Astrocyte (in vitro differentiated cells and primary cell): Measurements from ENCODE around the gene BORCS5. TPM values are rescaled to one million over a fixed set of nuclear protein-coding genes. Genes with fewer than 3 reads are reported as not detected.

Experiments used
- DNase-seq: peaks from one replicate; pipeline ENCODE4 v3.0.0-alpha.2; 2010; ENCODE audit warnings: low read depth
- FAIRE-seq: peaks from 2 replicates; lab custom pipeline; 2011; peaks lifted over from hg19 to GRCh38; lab: Jason Lieb, UNC
- H2AFZ ChIP-seq: 2 replicates; pipeline ENCODE4 v1.6.0; 2012; ENCODE audit warnings: low read depth, low read length, inconsistent platforms
- H3K27ac ChIP-seq: 2 replicates; pipeline ENCODE4 v1.5.1; 2011; ENCODE audit warnings: low read depth, low read length, inconsistent platforms
- H3K27me3 ChIP-seq: 2 replicates; pipeline ENCODE4 v1.6.0; 2011; ENCODE audit warnings: low read length, inconsistent platforms; ENCODE audit not compliant: insufficient read depth
- H3K36me3 ChIP-seq: 2 replicates; pipeline ENCODE4 v1.5.1; 2011; ENCODE audit warnings: low read length, inconsistent platforms; ENCODE audit not compliant: insufficient read depth
- H3K4me1 ChIP-seq: 2 replicates; pipeline ENCODE4 v1.5.1; 2011; ENCODE audit warnings: low read length, inconsistent platforms; ENCODE audit not compliant: insufficient read depth
- H3K4me2 ChIP-seq: 2 replicates; pipeline ENCODE4 v1.6.0; 2012; ENCODE audit warnings: low read length, inconsistent platforms
- H3K4me3 ChIP-seq: 2 replicates; pipeline ENCODE4 v1.5.1; 2011; ENCODE audit warnings: low read depth, mild to moderate bottlenecking, low read length, inconsistent platforms; ENCODE audit not compliant: insufficient read depth
- H3K79me2 ChIP-seq: 2 replicates; pipeline ENCODE4 v1.6.0; 2012; ENCODE audit warnings: mild to moderate bottlenecking, low read length, inconsistent platforms; ENCODE audit not compliant: insufficient read depth
- H3K9ac ChIP-seq: 2 replicates; pipeline ENCODE4 v1.6.0; 2012; ENCODE audit warnings: mild to moderate bottlenecking, low read length, inconsistent platforms
- H3K9me3 ChIP-seq: 2 replicates; pipeline ENCODE4 v1.5.1; 2012; ENCODE audit warnings: low read depth, mild to moderate bottlenecking, low read length, inconsistent platforms; ENCODE audit not compliant: insufficient read depth
- H4K20me1 ChIP-seq: 2 replicates; pipeline ENCODE4 v1.6.0; 2012; ENCODE audit warnings: low read length, inconsistent platforms; ENCODE audit not compliant: insufficient read depth
- H3K27ac Mint-ChIP-seq: one replicate; pipeline ENCODE4 v1.8.0; 2021; ENCODE audit warnings: mild to moderate bottlenecking, mixed read lengths; ENCODE audit not compliant: unreplicated experiment
- H3K27me3 Mint-ChIP-seq: one replicate; pipeline ENCODE4 v1.8.0; 2021; ENCODE audit warnings: low read depth, mixed read lengths; ENCODE audit not compliant: unreplicated experiment
- H3K36me3 Mint-ChIP-seq: one replicate; pipeline ENCODE4 v1.8.0; 2021; ENCODE audit warnings: low read depth, mixed read lengths; ENCODE audit not compliant: unreplicated experiment
- H3K4me1 Mint-ChIP-seq: one replicate; pipeline ENCODE4 v1.8.0; 2021; ENCODE audit warnings: low read depth, mixed read lengths; ENCODE audit not compliant: unreplicated experiment
- H3K4me3 Mint-ChIP-seq: one replicate; pipeline ENCODE4 v1.8.0; 2021; ENCODE audit warnings: mild to moderate bottlenecking, moderate library complexity, mixed read lengths; ENCODE audit not compliant: unreplicated experiment
- H3K9me3 Mint-ChIP-seq: one replicate; pipeline ENCODE4 v1.8.0; 2021; ENCODE audit warnings: mild to moderate bottlenecking, mixed read lengths; ENCODE audit not compliant: unreplicated experiment
- EZH2 ChIP-seq: IDR thresholded peaks from 2 replicates; pipeline ENCODE4 v1.6.1; 2012; ENCODE audit warnings: mild to moderate bottlenecking, low read length, inconsistent platforms; ENCODE audit not compliant: insufficient read depth
- total RNA-seq: library from RNA; stranded (reverse); gene quantifications from 2 replicates; pipeline ENCODE4 v1.2.1, GENCODE V29; 2021
- TF ChIP-seq, protein P1 (sequence below): IDR thresholded peaks from 2 replicates; pipeline ENCODE4 v1.5.1; 2011; ENCODE audit warnings: low read depth, mild to moderate bottlenecking, inconsistent platforms, low read length, moderate library complexity; ENCODE audit not compliant: insufficient read depth

BORCS5 gene
- total RNA-seq, 1 donor from 2014 or later, result 8.1 TPM

DNA sequence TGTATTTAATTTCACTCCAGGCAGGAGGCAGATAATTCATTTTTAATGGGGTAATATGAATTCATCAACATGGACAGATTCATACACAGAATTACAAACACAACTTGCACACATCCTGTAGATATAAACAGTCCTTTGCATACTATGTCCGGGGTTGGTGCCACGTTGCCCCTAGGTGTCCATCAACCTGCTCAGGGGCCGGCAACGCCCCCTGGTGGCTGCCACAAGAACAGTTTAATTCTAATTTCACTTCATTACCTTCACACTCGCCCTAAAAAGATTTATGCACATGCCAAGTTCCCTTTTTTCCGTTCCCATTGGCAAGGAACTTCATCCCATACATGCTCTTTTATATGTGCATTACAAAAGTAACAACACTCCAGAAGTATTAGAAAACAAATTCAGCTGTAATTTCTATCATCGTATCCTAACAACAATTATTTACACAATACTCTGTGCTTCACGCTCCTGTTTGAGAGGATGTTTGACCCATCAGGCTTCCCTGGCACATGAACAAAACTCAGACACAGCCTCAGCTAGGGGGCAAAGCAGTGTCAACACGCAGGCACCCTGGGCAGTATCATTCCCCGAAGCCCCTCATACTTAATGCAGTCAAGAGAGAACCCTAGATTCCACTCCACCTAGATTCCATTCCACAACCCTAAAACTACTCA is 22.4 kb upstream of the BORCS5 start:
- Mint-ChIP-seq H3K9me3 (no peaks in the 10 kb centered on the region), H3K4me1 (peaks cover 12% of the 10 kb centered on the region), H3K27me3 (no peaks in the 10 kb centered on the region), H3K27ac (no peak overlapping the region), H3K4me3 (no peak overlapping the region), H3K36me3 (no peaks in the 10 kb centered on the region)
- Histone ChIP-seq H3K79me2 (no peaks in the 10 kb centered on the region), H3K4me1 (peaks cover 18% of the 10 kb centered on the region), H3K4me2 (peak overlapping the region; percentile 23), H3K4me3 (no peak overlapping the region), H3K9me3 (no peaks in the 10 kb centered on the region), H3K36me3 (no peaks in the 10 kb centered on the region), H3K27me3 (no peaks in the 10 kb centered on the region), H3K9ac (no peak overlapping the region), H3K27ac (no peak overlapping the region), H2AFZ (no peak overlapping the region), H4K20me1 (no peaks in the 10 kb centered on the region)
- TF ChIP-seq, protein P1, sequence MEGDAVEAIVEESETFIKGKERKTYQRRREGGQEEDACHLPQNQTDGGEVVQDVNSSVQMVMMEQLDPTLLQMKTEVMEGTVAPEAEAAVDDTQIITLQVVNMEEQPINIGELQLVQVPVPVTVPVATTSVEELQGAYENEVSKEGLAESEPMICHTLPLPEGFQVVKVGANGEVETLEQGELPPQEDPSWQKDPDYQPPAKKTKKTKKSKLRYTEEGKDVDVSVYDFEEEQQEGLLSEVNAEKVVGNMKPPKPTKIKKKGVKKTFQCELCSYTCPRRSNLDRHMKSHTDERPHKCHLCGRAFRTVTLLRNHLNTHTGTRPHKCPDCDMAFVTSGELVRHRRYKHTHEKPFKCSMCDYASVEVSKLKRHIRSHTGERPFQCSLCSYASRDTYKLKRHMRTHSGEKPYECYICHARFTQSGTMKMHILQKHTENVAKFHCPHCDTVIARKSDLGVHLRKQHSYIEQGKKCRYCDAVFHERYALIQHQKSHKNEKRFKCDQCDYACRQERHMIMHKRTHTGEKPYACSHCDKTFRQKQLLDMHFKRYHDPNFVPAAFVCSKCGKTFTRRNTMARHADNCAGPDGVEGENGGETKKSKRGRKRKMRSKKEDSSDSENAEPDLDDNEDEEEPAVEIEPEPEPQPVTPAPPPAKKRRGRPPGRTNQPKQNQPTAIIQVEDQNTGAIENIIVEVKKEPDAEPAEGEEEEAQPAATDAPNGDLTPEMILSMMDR, result peak; percentile 69
- no peak for TF ChIP-seq EZH2
- FAIRE-seq (no peak), DNase-seq (peak; percentile 27)

DNA sequence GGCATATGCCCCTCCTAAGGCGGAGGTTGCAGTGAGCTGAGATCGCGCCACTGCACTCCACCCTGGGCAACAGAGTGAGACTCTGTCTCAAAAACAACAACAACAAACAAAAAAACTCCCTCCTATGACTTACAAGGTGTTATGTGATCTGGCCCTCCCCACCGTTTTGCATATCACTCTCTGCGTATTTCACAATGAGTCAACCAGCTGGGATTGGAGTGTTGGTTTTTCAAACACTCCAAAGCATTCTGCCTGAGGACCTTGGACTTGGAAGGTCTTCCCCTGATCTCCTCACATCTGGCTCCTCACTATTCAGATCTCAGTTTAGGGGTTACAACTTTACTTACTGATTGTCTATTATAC is 20.8 kb upstream of the BORCS5 start:
- Histone ChIP-seq H4K20me1 (no peaks in the 10 kb centered on the region), H3K36me3 (no peaks in the 10 kb centered on the region), H3K4me3 (no peak overlapping the region), H3K9me3 (no peaks in the 10 kb centered on the region), H3K27me3 (no peaks in the 10 kb centered on the region), H3K4me2 (no peak overlapping the region), H3K27ac (no peak overlapping the region), H2AFZ (no peak overlapping the region), H3K79me2 (no peaks in the 10 kb centered on the region), H3K4me1 (peaks cover 18% of the 10 kb centered on the region), H3K9ac (no peak overlapping the region)
- Mint-ChIP-seq H3K4me3 (no peak overlapping the region), H3K9me3 (no peaks in the 10 kb centered on the region), H3K27me3 (no peaks in the 10 kb centered on the region), H3K4me1 (peaks cover 11% of the 10 kb centered on the region), H3K36me3 (no peaks in the 10 kb centered on the region), H3K27ac (no peak overlapping the region)
- DNase-seq (peak; percentile 78), FAIRE-seq (no peak)
- no peak for TF ChIP-seq EZH2
- TF ChIP-seq, protein P1, result no peak

DNA sequence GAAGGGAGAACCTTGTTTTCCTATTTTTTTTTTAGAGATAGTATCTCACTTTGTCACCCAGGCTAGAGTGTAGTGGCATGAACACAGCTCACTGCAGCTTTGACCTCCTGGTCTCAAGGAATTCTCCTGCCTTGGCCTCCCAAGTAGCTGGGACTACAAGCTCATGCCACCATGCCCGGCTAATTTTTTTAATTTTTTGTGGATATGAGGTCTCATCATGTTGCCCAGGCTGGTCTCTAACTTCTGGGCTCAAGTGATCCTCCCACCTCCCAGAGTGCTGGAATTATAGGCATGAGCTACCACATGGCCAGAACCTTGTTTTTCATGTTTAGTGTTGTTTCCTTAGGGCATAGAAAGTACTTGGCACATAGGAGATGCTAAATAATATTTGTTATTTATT is 20.4 kb upstream of the BORCS5 start:
- H3K36me3 ChIP-seq, result no peaks in the 10 kb centered on the region
- Mint-ChIP-seq H3K27ac (no peak overlapping the region), H3K4me3 (no peak overlapping the region), H3K27me3 (no peaks in the 10 kb centered on the region), H3K36me3 (no peaks in the 10 kb centered on the region), H3K4me1 (peaks cover 6% of the 10 kb centered on the region), H3K9me3 (no peaks in the 10 kb centered on the region)
- DNase-seq, result no peak
- no peaks in the 10 kb centered on the region for H3K79me2 ChIP-seq
- H3K4me3 ChIP-seq, result no peak overlapping the region
- no peaks in the 10 kb centered on the region for H3K9me3 ChIP-seq
- H3K27ac ChIP-seq, result no peak overlapping the region
- FAIRE-seq, result no peak
- H4K20me1 ChIP-seq, result no peaks in the 10 kb centered on the region
- H3K27me3 ChIP-seq, result no peaks in the 10 kb centered on the region
- TF ChIP-seq, protein P1, result no peak
- TF ChIP-seq EZH2, result no peak
- no peak overlapping the region for H2AFZ ChIP-seq
- no peak overlapping the region for H3K9ac ChIP-seq
- peaks cover 18% of the 10 kb centered on the region for H3K4me1 ChIP-seq
- no peak overlapping the region for H3K4me2 ChIP-seq
